ENCODE data around the gene IZUMO1. TPM values are rescaled to one million over a fixed set of nuclear protein-coding genes. Genes with fewer than 3 reads are reported as not detected.

The IZUMO1 gene
- total and polyA plus RNA-seq, 12 donors = 0.12 to 1.3 (median 0.68) TPM; not detected in 1

- 60 to 61% methylated on average over 16 of the region's 16 CpGs for WGBS, 2 donors
- Histone ChIP-seq H3K27ac (peak overlapping the region; percentile 43 to 92 (median 79)), H3K36me3 (no peaks in the 10 kb centered on the region), H3K4me1 (peaks cover 0 to 16% (median 9%) of the 10 kb centered on the region in 9 donors), H3K4me3 (no peak overlapping the region), H3K9me3 (no peaks in the 10 kb centered on the region), H3K27me3 (peaks cover 0 to 6% (median 0%) of the 10 kb centered on the region in 7 donors)
- intact Hi-C loops (cut with DNase I) = no loop called here
- ATAC-seq (peak; percentile 43 to 90 (median 80)), DNase-seq (peak in 1 of 2 donors; percentile 53)
- TF ChIP-seq, protein P1, sequence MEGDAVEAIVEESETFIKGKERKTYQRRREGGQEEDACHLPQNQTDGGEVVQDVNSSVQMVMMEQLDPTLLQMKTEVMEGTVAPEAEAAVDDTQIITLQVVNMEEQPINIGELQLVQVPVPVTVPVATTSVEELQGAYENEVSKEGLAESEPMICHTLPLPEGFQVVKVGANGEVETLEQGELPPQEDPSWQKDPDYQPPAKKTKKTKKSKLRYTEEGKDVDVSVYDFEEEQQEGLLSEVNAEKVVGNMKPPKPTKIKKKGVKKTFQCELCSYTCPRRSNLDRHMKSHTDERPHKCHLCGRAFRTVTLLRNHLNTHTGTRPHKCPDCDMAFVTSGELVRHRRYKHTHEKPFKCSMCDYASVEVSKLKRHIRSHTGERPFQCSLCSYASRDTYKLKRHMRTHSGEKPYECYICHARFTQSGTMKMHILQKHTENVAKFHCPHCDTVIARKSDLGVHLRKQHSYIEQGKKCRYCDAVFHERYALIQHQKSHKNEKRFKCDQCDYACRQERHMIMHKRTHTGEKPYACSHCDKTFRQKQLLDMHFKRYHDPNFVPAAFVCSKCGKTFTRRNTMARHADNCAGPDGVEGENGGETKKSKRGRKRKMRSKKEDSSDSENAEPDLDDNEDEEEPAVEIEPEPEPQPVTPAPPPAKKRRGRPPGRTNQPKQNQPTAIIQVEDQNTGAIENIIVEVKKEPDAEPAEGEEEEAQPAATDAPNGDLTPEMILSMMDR (IDR thresholded peaks at IDR 0.05) = no peak
These were observed 13.9 kb upstream of the IZUMO1 start for GRCh38 chr19:48760504-48761205.

- Histone ChIP-seq H3K36me3 (no peaks in the 10 kb centered on the region), H3K4me1 (peaks cover 5 to 24% (median 17%) of the 10 kb centered on the region in 9 donors), H3K27me3 (peaks cover 0 to 21% (median 6%) of the 10 kb centered on the region in 7 donors), H3K27ac (no peak overlapping the region), H3K4me3 (no peak overlapping the region), H3K9me3 (no peaks in the 10 kb centered on the region)
- 88 to 89% methylated on average over 14 of the region's 14 CpGs for WGBS, 2 donors
- intact Hi-C loops (cut with DNase I) = no loop called here
- ATAC-seq (no peak), DNase-seq (no peak)
- TF ChIP-seq, protein P1 (IDR thresholded peaks at IDR 0.05) = no peak
These were observed 11.0 kb upstream of the IZUMO1 start for GRCh38 chr19:48757741-48758144.

GRCh38 chr19:48757089-48757675 lies 10.5 kb upstream of the IZUMO1 start:
- Histone ChIP-seq H3K36me3 (no peaks in the 10 kb centered on the region), H3K9me3 (no peaks in the 10 kb centered on the region), H3K27me3 (peaks cover 0 to 27% (median 10%) of the 10 kb centered on the region in 7 donors), H3K4me3 (no peak overlapping the region), H3K4me1 (peaks cover 7 to 29% (median 23%) of the 10 kb centered on the region in 9 donors), H3K27ac (no peak overlapping the region)
- intact Hi-C loops (cut with DNase I) = no loop called here
- TF ChIP-seq, protein P1 (IDR thresholded peaks at IDR 0.05) = no peak
- DNase-seq (no peak), ATAC-seq (no peak)
- 92 to 94% methylated on average over 11 to 12 of the region's 12 CpGs for WGBS, 2 donors

DNA sequence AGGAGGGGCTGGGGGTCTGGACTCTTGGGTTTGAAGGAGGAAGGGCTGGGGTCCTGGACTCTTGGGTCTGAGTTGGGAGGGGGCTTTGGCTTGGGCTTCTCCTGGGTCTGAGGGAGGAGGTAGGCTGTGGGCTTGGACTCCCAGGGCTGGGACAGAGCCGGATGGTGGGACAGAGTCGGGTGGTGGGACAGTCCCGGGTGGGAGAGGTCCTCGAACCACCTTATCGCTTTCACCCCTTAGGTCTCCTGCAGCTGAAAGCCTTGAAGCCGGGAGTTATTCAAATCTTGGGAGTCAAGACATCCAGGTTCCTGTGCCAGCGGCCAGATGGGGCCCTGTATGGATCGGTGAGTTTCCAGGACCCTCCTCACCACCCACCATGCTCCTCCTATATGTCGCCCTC lies 10.0 kb upstream of the IZUMO1 start:
- 85 to 90% methylated on average over 9 of the region's 9 CpGs for WGBS, 2 donors
- H3K9me3 ChIP-seq = no peaks in the 10 kb centered on the region
- H3K36me3 ChIP-seq = no peaks in the 10 kb centered on the region
- TF ChIP-seq, protein P1 (IDR thresholded peaks at IDR 0.05) = no peak
- no peak for DNase-seq
- ATAC-seq = no peak
- intact Hi-C loops (cut with DNase I) = no loop called here
- no peak overlapping the region for H3K27ac ChIP-seq
- no peak overlapping the region for H3K4me3 ChIP-seq
- H3K4me1 ChIP-seq = peaks cover 7 to 34% (median 28%) of the 10 kb centered on the region in 9 donors
- H3K27me3 ChIP-seq = peaks cover 0 to 32% (median 12%) of the 10 kb centered on the region in 7 donors

Data from heart right ventricle (tissue), 16 donors.